ENCODE measurements around the gene FAM13A. TPM values are rescaled to one million over a fixed set of nuclear protein-coding genes. Genes with fewer than 3 reads are reported as not detected.

FAM13A gene
- total and polyA plus RNA-seq, 2 of the 8 experiments (the other 6 are each of a cell fraction or from before 2014, with no cell fraction given) = 7.1 to 16.5 TPM

GRCh38 chr4:88698519-88698918 is 358.5 kb downstream of the FAM13A start (continued):
- TF ChIP-seq, protein P1, sequence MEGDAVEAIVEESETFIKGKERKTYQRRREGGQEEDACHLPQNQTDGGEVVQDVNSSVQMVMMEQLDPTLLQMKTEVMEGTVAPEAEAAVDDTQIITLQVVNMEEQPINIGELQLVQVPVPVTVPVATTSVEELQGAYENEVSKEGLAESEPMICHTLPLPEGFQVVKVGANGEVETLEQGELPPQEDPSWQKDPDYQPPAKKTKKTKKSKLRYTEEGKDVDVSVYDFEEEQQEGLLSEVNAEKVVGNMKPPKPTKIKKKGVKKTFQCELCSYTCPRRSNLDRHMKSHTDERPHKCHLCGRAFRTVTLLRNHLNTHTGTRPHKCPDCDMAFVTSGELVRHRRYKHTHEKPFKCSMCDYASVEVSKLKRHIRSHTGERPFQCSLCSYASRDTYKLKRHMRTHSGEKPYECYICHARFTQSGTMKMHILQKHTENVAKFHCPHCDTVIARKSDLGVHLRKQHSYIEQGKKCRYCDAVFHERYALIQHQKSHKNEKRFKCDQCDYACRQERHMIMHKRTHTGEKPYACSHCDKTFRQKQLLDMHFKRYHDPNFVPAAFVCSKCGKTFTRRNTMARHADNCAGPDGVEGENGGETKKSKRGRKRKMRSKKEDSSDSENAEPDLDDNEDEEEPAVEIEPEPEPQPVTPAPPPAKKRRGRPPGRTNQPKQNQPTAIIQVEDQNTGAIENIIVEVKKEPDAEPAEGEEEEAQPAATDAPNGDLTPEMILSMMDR (IDR thresholded peaks at IDR 0.05; ENCODE audit: control extremely low read depth in 1 of 3, insufficient read depth in 1 of 3, low read depth in 1 of 3, low read length in 3 of 3) = no peak
- TF ChIP-seq MAFK (IDR thresholded peaks at IDR 0.05; ENCODE audit: low read depth, low read length) (no peak), POU5F1 (IDR thresholded peaks at IDR 0.05; ENCODE audit: low read depth, low read length) (no peak), SIRT6 (IDR thresholded peaks at IDR 0.05; ENCODE audit: low read length) (no peak), SUZ12 (IDR thresholded peaks at IDR 0.05; ENCODE audit: low read length) (no peak), KDM4A (IDR thresholded peaks at IDR 0.05; ENCODE audit: low read depth, low read length, severe bottlenecking) (no peak), POLR2A (IDR thresholded peaks at IDR 0.05; ENCODE audit: control extremely low read depth in 1 of 2, low read depth in 2 of 2, low read length in 2 of 2) (no peak), BCL11A (IDR thresholded peaks at IDR 0.05; ENCODE audit: low read depth in 2 of 2, low read length in 2 of 2) (no peak)

Data from H1 (cell line).